Calu3 (cell line): ENCODE results near the gene ZBTB7B. TPM values are rescaled to one million over a fixed set of nuclear protein-coding genes. Genes with fewer than 3 reads are reported as not detected.

Source experiments
- BruUV-seq: library from RNA; stranded (reverse); fragments of 400-500 nt; replicated peaks from 2 replicates; lab custom pipeline; 2021; lab: Mats Ljungman, UMichigan
- CTCF ChIA-PET: fragments of 300-600 bp; sonication (Branson Sonifier 250); formaldehyde crosslinking; loops from one replicate; lab custom pipeline; 2022; ENCODE audit warnings: antibody characterized with exemption; lab: Charles Lee
- DNase-seq: peaks from one replicate; pipeline ENCODE4 v3.0.0; 2022
- H3K27ac Mint-ChIP-seq: one replicate; pipeline ENCODE4 v1.8.0; 2022; ENCODE audit warnings: mixed read lengths; ENCODE audit not compliant: unreplicated experiment
- H3K27me3 Mint-ChIP-seq: one replicate; pipeline ENCODE4 v1.8.0; 2022; ENCODE audit warnings: mixed read lengths; ENCODE audit not compliant: unreplicated experiment
- H3K36me3 Mint-ChIP-seq: one replicate; pipeline ENCODE4 v1.8.0; 2022; ENCODE audit warnings: mild to moderate bottlenecking, moderate library complexity, mixed read lengths; ENCODE audit not compliant: insufficient read depth, unreplicated experiment
- H3K4me1 Mint-ChIP-seq: one replicate; pipeline ENCODE4 v1.8.0; 2022; ENCODE audit warnings: mild to moderate bottlenecking, low read depth, mixed read lengths; ENCODE audit not compliant: unreplicated experiment
- H3K4me3 Mint-ChIP-seq: one replicate; pipeline ENCODE4 v1.8.0; 2022; ENCODE audit warnings: mild to moderate bottlenecking, low read depth, moderate library complexity, mixed read lengths; ENCODE audit not compliant: unreplicated experiment
- H3K9me3 Mint-ChIP-seq: one replicate; pipeline ENCODE4 v1.8.0; 2022; ENCODE audit warnings: low read depth, mixed read lengths; ENCODE audit not compliant: unreplicated experiment
- CTCF ChIP-seq: fragments of 200-600 bp; IDR thresholded peaks from one replicate; pipeline ENCODE4 v1.8.0; 2022; ENCODE audit warnings: antibody characterized with exemption; ENCODE audit not compliant: unreplicated experiment
- intact Hi-C: fragments of 100-400 bp; cut with micrococcal nuclease; formaldehyde crosslinking; loops from one replicate; pipeline ENCODE4 v1.10.0; 2022; ENCODE audit not compliant: unreplicated experiment
- total RNA-seq: library from RNA; stranded (reverse); gene quantifications from 2 replicates; pipeline ENCODE4 v1.2.3, GENCODE V29; 2022

The ZBTB7B gene
- total RNA-seq, 1 experiment from 2014 or later = 64.7 TPM

- Mint-ChIP-seq H3K4me1 (peaks cover 53% of the 10 kb centered on the region), H3K27me3 (no peaks in the 10 kb centered on the region), H3K27ac (no peak overlapping the region), H3K4me3 (peak overlapping the region; percentile 85), H3K9me3 (no peaks in the 10 kb centered on the region), H3K36me3 (peaks cover 86% of the 10 kb centered on the region)
- intact Hi-C loops = no loop called here
- CTCF ChIA-PET = no interaction called here
- no TSS peak for BruUV-seq
- TF ChIP-seq CTCF = no peak
- DNase-seq = no peak
Observed at GRCh38 chr1:154958681-154959425, 43.7 kb upstream of the ZBTB7B start.

- Mint-ChIP-seq H3K27ac (no peak overlapping the region), H3K9me3 (no peaks in the 10 kb centered on the region), H3K4me1 (peaks cover 56% of the 10 kb centered on the region), H3K36me3 (peaks cover 89% of the 10 kb centered on the region), H3K4me3 (peak overlapping the region; percentile 85), H3K27me3 (no peaks in the 10 kb centered on the region)
- TF ChIP-seq CTCF = no peak
- intact Hi-C loops = no loop called here
- DNase-seq = no peak
- BruUV-seq = no TSS peak
- CTCF ChIA-PET = no interaction called here
Observed at GRCh38 chr1:154959426-154959780, 43.2 kb upstream of the ZBTB7B start.

- H3K27ac Mint-ChIP-seq = peak overlapping the region; percentile 92
- intact Hi-C loops = no loop called here
- H3K27me3 Mint-ChIP-seq = no peaks in the 10 kb centered on the region
- CTCF ChIA-PET = interaction anchor here (0.6 to 1.8 kb wide), 12 partner anchors 10 to 212 kb away, joined by 3 to 15 read pairs (median 4); partner anchors contain the start of genes KRTCAP2, LENEP and SHC1
- H3K4me1 Mint-ChIP-seq = peaks cover 54% of the 10 kb centered on the region
- peak overlapping the region; percentile 85 for H3K4me3 Mint-ChIP-seq
- peaks cover 90% of the 10 kb centered on the region for H3K36me3 Mint-ChIP-seq
- no peaks in the 10 kb centered on the region for H3K9me3 Mint-ChIP-seq
- TSS peak; percentile 40 for BruUV-seq
- TF ChIP-seq CTCF = no peak
- no peak for DNase-seq
Observed at GRCh38 chr1:154960446-154961136, 42.0 kb upstream of the ZBTB7B start.

- Mint-ChIP-seq H3K27ac (peak within 1 kb of the TSS; percentile 92), H3K4me1 (peaks cover 45% of the 10 kb centered on the region), H3K9me3 (no peaks in the 10 kb centered on the region), H3K36me3 (peaks cover 86% of the 10 kb centered on the region), H3K27me3 (no peaks in the 10 kb centered on the region), H3K4me3 (peak within 1 kb of the TSS; percentile 85)
- CTCF ChIA-PET = interaction anchor here (0.6 to 1.8 kb wide), 14 partner anchors 9 to 211 kb away, joined by 3 to 15 read pairs (median 4); partner anchors contain the start of genes ADAM15, KRTCAP2, LENEP and SHC1
- intact Hi-C loops = no loop called here
- DNase-seq = peak; percentile 91
- TF ChIP-seq CTCF = peak; percentile 84
- BruUV-seq = no TSS peak
Observed at GRCh38 chr1:154961207-154962155, 41.1 kb upstream of the ZBTB7B start, which contains the start of gene PYGO2. PYGO2 (minus strand) TSS chr1:154961782; CDS start chr1:154961576, 206 bp downstream.
